ENCODE measurements around the gene ZNF33B. TPM values are rescaled to one million over a fixed set of nuclear protein-coding genes. Genes with fewer than 3 reads are reported as not detected.

The ZNF33B gene
- total and polyA plus RNA-seq, 9 of the 15 experiments (the other 6 are each of a cell fraction or from before 2014, with no cell fraction given) = 6.9 to 23.9 (median 15.4) TPM

DNA sequence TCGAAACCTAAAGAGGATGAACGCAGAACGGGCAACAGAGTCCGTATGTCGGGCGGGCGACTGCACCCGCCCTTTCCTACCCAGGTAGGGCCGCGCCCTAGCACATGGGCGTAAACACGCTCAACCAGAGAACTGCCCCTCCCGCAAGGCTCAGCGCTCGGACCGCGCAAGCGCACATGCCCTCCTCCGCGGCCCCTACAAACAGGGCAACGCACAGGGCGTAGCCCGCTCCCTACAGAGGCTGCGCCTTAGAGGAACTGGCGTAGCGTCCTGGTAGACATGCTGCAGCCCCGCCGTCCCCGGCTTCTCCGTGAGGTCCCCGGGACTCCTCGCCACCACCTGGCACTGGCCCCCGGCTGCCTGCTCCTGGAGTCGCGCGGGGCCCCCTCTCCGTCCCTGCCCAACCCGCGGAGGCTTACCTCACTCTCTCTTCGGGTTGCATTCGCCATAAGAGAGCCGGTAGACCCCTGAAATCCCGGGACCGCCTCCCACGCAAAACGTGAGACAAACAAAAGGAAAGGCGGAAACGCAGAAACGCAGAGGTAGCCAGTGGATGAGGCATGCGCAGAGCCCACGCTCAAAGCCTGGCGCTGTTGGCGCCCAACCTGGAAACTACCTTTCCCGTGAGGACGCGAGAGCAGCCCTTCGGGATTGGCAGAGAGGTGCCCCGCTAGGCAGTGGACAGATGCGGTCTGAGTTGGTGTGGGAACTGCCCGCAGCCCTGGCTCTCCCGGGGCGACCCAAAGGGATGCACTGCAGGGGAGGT, at the start of gene ZNF33B (continued):
- TF ChIP-seq HMGN3 (IDR thresholded peaks at IDR 0.05; ENCODE audit: borderline replicate concordance, extremely low read depth, insufficient read length, low read depth, low read length) = no peak
- no peak for TF ChIP-seq RBM15 (IDR thresholded peaks at IDR 0.05; ENCODE audit: insufficient read depth, low read length)
- no peak for TF ChIP-seq ZNF764 (CRISPR knock-in tag; IDR thresholded peaks at IDR 0.05; ENCODE audit: low read depth)
- TF ChIP-seq DPF2 (IDR thresholded peaks at IDR 0.05) = peak; percentile 7
- TF ChIP-seq SIX5 (IDR thresholded peaks at IDR 0.05; ENCODE audit: borderline replicate concordance in 1 of 2, insufficient read depth in 1 of 2, low read depth in 1 of 2, low read length in 2 of 2) = no peak
- TF ChIP-seq SUPT5H (IDR thresholded peaks at IDR 0.05) = peak; percentile 97
- TF ChIP-seq MYC (IDR thresholded peaks at IDR 0.05; ENCODE audit: low read depth, low read length) = peak; percentile 92
- TF ChIP-seq MYC (CRISPR knock-in tag; IDR thresholded peaks at IDR 0.05; ENCODE audit: borderline replicate concordance, low read depth) = peak; percentile 88
- TF ChIP-seq ZNF766 (CRISPR knock-in tag; conservative IDR thresholded peaks at IDR 0.05) = no peak
- peak; percentile 7; the same call in 1 of the 2 replicates for TF ChIP-seq BCOR (IDR thresholded peaks at IDR 0.05)
- peak in 1 of 2 experiments; percentile 9; a peak in 1 of 4 replicates for TF ChIP-seq RAD21 (CRISPR knock-in tag; conservative IDR thresholded peaks at IDR 0.05 in 1 of 2, IDR thresholded peaks at IDR 0.05 in 1 of 2)
- TF ChIP-seq, protein P1, sequence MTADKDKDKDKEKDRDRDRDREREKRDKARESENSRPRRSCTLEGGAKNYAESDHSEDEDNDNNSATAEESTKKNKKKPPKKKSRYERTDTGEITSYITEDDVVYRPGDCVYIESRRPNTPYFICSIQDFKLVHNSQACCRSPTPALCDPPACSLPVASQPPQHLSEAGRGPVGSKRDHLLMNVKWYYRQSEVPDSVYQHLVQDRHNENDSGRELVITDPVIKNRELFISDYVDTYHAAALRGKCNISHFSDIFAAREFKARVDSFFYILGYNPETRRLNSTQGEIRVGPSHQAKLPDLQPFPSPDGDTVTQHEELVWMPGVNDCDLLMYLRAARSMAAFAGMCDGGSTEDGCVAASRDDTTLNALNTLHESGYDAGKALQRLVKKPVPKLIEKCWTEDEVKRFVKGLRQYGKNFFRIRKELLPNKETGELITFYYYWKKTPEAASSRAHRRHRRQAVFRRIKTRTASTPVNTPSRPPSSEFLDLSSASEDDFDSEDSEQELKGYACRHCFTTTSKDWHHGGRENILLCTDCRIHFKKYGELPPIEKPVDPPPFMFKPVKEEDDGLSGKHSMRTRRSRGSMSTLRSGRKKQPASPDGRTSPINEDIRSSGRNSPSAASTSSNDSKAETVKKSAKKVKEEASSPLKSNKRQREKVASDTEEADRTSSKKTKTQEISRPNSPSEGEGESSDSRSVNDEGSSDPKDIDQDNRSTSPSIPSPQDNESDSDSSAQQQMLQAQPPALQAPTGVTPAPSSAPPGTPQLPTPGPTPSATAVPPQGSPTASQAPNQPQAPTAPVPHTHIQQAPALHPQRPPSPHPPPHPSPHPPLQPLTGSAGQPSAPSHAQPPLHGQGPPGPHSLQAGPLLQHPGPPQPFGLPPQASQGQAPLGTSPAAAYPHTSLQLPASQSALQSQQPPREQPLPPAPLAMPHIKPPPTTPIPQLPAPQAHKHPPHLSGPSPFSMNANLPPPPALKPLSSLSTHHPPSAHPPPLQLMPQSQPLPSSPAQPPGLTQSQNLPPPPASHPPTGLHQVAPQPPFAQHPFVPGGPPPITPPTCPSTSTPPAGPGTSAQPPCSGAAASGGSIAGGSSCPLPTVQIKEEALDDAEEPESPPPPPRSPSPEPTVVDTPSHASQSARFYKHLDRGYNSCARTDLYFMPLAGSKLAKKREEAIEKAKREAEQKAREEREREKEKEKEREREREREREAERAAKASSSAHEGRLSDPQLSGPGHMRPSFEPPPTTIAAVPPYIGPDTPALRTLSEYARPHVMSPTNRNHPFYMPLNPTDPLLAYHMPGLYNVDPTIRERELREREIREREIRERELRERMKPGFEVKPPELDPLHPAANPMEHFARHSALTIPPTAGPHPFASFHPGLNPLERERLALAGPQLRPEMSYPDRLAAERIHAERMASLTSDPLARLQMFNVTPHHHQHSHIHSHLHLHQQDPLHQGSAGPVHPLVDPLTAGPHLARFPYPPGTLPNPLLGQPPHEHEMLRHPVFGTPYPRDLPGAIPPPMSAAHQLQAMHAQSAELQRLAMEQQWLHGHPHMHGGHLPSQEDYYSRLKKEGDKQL (CRISPR knock-in tag; IDR thresholded peaks at IDR 0.05; ENCODE audit: borderline replicate concordance) = no peak
- TF ChIP-seq, protein P2, sequence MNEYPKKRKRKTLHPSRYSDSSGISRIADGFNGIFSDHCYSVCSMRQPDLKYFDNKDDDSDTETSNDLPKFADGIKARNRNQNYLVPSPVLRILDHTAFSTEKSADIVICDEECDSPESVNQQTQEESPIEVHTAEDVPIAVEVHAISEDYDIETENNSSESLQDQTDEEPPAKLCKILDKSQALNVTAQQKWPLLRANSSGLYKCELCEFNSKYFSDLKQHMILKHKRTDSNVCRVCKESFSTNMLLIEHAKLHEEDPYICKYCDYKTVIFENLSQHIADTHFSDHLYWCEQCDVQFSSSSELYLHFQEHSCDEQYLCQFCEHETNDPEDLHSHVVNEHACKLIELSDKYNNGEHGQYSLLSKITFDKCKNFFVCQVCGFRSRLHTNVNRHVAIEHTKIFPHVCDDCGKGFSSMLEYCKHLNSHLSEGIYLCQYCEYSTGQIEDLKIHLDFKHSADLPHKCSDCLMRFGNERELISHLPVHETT (CRISPR knock-in tag; conservative IDR thresholded peaks at IDR 0.05 in 1 of 2, IDR thresholded peaks at IDR 0.05 in 1 of 2) = peak in 1 of 2 experiments; percentile 46; a peak in 1 of 4 replicates
- TF ChIP-seq RBM22 (IDR thresholded peaks at IDR 0.05; ENCODE audit: low read depth, low read length, poor library complexity, severe bottlenecking) = peak; percentile 70
- TF ChIP-seq, protein P3, sequence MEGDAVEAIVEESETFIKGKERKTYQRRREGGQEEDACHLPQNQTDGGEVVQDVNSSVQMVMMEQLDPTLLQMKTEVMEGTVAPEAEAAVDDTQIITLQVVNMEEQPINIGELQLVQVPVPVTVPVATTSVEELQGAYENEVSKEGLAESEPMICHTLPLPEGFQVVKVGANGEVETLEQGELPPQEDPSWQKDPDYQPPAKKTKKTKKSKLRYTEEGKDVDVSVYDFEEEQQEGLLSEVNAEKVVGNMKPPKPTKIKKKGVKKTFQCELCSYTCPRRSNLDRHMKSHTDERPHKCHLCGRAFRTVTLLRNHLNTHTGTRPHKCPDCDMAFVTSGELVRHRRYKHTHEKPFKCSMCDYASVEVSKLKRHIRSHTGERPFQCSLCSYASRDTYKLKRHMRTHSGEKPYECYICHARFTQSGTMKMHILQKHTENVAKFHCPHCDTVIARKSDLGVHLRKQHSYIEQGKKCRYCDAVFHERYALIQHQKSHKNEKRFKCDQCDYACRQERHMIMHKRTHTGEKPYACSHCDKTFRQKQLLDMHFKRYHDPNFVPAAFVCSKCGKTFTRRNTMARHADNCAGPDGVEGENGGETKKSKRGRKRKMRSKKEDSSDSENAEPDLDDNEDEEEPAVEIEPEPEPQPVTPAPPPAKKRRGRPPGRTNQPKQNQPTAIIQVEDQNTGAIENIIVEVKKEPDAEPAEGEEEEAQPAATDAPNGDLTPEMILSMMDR (IDR thresholded peaks at IDR 0.05 in 2 of 3, conservative IDR thresholded peaks at IDR 0.05 in 1 of 3; ENCODE audit: insufficient read depth in 2 of 3, low read depth in 1 of 3, low read length in 3 of 3) = no peak
